ENCODE measurements around the gene REM1.
"Not testable (repeated sequence)": the region's sequence is repeated elsewhere in the genome, so short reads cannot be mapped to it uniquely, and the experiment has no call there.

REM1 gene, protein sequence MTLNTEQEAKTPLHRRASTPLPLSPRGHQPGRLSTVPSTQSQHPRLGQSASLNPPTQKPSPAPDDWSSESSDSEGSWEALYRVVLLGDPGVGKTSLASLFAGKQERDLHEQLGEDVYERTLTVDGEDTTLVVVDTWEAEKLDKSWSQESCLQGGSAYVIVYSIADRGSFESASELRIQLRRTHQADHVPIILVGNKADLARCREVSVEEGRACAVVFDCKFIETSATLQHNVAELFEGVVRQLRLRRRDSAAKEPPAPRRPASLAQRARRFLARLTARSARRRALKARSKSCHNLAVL

DNA sequence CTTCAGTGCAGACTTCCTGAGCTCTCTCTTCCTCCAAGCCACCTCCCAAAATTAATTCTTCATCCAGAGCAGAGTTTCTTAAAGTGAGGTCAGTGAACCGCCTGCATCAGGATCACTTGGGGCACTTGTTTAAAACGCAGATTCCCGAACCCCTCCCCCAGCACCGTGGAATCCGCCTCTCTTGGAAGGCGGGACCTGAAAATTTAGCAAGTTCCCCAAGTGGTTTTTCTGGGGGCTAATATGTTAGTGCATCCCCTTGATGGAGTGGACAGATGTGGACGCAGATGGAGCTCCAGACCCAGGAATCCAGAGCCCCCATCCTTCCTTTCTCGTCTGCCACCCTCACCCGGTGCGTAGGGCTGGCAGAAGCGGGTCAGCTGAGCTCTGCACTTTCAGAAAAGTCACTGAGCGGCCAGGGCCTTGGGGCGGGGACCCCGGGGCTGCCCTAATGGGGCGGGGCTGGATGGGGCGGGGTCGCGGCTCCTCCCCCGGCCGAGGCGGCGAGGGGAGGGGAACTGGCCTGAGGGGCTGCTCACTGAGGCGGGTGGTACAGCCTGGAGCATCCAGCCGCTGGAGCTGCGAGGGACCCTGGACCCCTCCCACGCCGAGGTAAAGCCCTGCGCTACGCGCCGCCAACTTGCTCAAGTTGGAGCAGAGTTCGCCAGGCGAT is at the start of gene REM1, which contains the start of gene DEFB124:
REM1 (plus strand) TSS at position 531 of the 670 bp plus-strand sequence. CDS start 1,158 bp downstream, outside the sequence.
DEFB124 (minus strand) TSS at position 370 of the 670 bp plus-strand sequence. CDS start 2,114 bp downstream, outside the sequence.
- DNase-seq (ENCODE audit: low spot score) = no peak

DNA sequence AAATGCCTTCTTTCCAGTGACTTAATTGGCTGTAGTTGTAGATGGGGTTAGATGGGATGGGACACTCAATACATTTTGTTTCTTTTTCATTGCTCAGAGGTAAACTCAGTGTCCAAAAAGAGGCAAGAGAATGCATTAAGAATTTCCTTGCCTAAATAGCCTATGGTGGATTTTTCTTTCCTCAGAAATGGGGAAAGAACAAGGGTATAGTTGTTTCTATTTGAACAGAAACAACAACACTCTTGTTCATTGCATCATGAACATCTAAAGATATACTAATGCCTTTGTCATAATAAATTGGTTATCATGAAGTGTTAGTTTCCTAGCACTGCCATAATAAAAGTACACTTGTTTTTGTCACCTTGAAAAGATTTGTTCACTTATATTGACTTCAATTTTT is 49.3 kb upstream of the REM1 start:
- DNase-seq (ENCODE audit: low spot score) = no peak

DNA sequence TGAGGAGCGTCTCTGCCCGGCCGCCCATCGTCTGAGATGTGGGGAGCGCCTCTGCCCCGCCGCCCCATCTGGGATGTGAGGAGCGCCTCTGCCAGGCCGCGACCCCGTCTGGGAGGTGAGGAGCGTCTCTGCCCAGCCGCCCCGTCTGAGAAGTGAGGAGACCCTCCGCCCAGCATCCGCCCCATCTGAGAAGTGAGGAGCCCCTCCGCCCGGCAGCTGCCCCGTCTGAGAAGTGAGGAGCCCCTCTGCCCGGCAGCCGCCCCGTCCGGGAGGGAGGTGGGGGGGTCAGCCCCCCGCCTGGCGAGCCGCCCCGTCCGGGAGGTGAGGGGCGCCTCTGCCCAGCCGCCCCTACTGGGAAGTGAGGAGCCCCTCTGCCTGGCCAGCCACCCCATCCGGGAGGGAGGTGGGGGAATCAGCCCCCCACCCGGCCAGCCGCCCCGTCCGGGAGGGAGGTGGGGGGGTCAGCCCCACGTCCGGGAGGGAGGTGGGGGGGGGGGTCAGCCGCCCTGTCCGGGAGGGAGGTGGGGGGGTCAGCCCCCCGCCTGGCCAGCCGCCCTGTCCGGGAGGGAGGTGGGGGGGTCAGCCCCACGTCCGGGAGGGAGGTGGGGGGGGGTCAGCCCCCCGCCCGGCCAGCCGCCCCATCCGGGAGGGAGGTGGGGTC is 48.1 kb upstream of the REM1 start:
- not testable (repeated sequence) for DNase-seq (ENCODE audit: low spot score)

DNA sequence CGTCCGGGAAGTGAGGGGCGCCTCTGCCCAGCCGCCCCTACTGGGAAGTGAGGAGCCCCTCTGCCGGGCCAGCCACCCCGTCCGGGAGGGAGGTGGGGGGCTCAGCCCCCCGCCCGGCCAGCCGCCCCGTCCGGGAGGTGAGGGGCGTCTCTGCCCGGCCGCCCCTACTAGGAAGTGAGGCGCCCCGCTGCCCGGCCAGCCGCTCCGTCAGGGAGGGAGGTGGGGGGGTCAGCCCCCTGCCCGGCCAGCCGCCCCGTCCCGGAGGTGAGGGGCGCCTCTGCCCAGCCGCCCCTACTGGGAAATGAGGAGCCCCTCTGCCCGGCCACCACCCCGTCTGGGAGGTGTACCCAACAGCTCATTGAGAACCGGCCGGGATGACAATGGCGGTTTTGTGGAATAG is 47.5 kb upstream of the REM1 start:
- not testable (repeated sequence) for DNase-seq (ENCODE audit: low spot score)

DNA sequence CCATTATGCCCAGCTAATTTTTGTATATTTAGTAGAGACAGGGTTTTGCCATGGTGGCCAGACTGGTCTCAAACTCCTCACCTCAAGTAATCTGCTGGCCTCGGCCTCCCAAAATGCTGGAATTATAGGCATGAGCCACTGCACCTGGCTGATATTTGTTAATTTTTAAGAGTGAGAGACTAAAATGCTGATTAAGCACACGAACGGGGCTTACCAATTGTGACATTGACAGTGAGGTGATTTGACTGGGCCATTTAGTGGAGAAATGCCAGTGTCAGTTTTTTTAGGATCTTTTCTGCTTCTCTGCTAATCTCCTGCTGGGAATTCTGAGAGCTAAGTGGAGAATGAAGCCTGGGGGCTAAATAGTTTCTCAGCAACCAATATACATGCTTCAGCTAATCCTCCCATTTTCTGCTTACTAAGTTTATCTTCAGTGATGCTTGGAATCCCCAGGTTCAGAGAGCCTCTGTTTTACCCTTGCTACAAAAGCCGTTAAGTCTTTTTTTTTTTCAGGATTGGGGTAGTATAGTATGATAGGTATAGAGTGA is 44.4 kb upstream of the REM1 start:
- DNase-seq (ENCODE audit: low spot score) = no peak

DNA sequence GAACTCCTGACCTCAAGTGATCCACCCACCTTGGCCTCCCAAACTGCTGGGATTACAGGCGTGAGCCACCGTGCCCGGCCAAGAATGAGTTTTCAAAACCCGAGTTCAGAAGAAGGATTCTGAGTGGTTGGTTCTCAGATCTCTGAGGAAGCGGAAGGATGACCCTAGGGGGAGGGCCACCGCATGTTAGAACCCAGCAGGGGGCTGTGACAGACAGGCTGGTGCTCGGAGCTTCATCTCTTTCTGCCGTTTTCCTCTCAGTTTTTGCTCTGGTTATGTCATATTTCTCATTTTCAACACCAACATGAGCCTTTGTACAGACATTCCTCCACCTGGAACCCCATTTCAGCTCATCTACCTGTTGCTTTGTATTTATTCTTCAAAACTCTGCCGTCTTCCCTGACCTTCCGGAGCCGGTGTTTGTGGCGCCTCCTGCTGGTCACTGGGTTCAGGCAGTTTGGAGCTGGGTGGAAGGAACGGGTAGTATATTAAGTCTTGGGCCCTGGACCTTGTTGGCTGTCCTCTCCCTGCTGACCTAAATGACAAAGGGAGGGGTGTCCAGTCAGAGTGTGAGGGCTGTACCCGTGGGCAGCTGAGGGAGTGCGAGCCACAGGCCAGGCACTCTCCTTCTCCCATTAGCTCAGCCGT is 35.0 kb upstream of the REM1 start, which contains the start of gene DEFB123:
DEFB123 (plus strand) TSS at position 621 of the 648 bp plus-strand sequence. CDS start 67 bp downstream, outside the sequence.
- no peak for DNase-seq (ENCODE audit: low spot score)

DNA sequence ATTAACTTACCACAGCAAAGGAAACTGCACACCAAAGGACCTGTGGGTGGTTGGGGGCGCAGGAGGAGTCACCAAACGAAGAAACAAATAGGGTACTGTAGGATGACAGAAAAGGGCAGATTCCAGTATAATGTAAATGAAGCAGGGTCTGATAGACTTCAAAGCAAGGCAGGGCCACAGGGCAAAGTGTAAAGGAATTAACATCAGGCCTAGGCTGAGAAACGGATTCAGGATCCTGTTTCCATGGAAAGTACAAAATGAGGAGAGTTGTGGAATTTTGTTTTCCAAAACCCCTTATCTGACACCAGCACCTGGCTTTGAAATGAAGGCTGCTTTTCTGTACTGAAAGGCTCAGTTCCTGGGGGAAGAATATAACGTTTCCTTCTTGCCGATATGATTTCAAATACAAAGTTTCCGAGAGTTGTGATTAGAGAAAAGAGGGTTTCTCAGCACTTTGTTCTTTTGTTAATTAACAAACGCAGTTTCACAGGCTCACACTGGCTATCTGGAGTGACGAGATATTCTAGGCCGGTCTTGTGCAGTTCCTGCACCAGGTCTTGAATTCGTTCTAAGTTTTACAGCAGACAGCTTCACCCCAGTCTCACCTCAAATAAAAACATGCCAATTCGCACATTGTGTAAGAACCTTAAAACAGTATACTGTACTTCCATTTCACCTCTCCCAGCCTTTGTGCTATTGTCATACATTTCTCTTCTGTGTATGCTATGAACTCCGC is 28.8 kb upstream of the REM1 start:
- no peak for DNase-seq (ENCODE audit: low spot score)

DNA sequence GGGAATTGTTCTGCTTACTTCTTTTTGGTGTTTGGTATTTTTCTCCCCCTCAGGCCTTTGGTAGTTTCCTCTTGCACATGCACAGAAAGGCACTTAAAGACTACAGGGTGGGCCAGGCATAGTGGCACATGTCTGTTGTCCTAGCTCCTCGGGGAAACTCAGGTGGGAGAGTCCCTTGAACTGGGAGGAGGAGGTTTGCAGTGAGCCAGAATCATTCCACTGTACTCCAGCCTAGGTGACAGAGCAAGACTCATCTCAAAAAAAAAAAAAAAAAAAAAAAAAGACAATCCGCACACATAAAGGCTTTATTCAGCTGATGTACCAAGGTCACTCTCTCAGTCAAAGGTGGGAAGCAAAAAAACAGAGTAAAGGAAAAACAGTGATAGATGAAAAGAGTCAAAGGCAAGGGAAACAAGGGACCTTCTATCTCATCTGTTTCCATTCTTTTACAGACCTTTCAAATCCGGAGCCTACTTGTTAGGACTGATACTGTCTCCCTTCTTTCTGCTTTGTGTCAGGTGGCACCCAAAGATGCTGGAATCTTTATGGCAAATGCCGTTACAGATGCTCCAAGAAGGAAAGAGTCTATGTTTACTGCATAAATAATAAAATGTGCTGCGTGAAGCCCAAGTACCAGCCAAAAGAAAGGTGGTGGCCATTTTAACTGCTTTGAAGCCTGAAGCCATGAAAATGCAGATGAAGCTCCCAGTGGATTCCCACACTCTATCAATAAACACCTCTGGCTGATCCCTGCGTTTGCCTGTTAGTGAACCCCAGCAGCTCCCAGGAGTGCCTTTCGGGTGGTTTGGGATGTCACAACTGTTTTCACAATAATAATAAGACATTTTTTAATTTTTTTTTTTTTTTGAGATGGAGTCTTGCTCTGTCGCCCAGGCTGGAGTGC is 25.3 kb upstream of the REM1 start:
- no peak for DNase-seq (ENCODE audit: low spot score)

DNA sequence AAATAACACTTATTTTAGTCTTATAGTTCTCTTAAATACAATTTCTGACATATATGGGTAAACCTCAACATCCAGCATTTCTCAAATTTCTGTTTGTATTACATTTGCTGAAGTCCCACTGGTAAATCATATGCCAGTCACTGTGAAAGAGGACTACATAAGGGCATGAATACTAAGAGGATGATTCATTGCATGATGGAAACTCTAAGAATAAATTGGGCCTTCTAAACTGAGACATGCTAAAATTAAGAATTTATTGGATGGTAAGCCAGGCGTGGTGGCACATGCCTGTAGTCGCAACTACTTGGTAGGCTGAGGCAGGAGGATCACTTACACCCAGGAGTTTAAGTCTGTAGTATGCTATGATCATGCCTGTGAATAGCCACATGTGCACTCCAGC is 22.5 kb upstream of the REM1 start:
- DNase-seq (ENCODE audit: low spot score) = no peak

DNA sequence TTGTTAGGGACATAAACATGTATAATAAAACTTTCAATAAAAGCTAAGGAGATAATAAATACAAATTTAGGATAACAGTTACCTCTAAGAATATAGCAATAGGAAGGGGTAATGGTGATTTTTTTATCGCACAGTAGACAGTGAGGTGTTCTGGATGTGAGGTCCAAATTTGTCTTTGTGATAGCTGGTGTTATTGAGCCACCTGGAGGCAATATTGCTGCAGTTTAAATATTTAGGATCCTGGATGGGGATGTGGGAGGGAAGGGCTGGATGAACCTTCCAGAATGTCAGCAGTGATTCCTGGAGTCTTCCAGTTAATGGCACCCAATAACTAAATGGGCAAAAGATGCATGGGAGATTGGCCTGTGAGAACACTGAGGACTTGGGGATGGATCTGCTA is 20.7 kb upstream of the REM1 start:
- DNase-seq (ENCODE audit: low spot score) = no peak

DNA sequence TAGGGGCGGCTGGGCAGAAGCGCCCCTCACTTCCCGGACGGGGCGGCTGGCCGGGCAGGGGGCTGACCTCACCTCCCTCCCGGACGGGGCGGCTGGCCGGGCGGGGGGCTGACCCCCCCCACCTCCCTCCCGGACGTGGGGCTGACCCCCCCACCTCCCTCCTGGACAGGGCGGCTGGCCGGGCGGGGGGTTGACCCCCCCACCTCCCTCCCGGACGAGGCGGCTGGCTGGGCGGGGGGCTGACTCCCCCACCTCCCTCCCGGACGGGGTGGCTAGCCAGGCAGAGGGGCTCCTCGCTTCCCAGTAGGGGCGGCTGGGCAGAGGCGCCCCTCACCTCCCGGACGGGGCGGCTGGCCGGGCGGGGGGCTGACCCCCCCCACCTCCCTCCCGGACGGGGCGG is 4.1 kb upstream of the REM1 start:
- not testable (repeated sequence) for DNase-seq (ENCODE audit: low spot score)

DNA sequence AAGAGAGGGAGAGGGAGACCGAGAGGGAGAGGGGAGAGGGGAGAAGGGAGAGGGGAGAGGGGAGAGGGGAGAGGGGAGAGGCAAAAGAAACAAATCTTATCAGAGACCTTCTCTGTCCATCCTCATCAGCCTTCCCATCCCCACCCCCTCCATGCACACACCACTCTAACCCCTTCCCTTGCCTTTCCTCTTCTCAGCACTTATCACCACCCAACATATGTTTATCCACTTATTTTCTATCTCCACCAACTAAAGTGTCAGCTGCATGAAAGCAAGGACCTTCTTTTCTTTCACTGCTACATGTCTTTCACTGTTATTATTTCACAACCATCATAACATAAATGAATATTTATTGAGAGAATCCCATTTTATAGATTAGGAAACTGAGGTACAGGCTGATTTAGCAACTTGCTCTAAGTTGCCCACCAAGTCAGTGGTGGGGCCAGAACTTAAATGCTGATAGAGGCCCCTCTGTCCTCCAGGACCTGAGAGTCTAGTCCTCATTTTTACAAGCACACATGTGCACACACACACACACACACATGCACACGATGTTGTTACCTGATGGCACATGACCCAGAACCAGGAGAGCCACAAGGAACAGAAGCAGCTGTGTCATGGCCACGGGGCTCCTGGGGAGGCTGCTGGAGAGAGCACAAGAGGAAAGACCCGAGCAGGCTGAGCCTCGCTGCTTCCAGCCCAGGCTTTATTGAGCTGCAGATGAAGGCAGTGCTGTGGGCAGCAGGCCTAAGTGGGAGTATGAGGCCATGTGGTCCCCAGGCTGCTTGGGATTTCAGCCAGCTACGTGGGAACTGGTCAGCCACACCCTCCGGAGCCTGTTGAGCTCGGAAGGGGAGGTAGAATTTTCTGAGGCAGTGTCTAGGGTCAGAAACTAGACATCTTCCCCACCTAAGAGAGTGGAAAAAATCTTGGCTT is 2.4 kb upstream of the REM1 start:
- DNase-seq (ENCODE audit: low spot score) = no peak

DNA sequence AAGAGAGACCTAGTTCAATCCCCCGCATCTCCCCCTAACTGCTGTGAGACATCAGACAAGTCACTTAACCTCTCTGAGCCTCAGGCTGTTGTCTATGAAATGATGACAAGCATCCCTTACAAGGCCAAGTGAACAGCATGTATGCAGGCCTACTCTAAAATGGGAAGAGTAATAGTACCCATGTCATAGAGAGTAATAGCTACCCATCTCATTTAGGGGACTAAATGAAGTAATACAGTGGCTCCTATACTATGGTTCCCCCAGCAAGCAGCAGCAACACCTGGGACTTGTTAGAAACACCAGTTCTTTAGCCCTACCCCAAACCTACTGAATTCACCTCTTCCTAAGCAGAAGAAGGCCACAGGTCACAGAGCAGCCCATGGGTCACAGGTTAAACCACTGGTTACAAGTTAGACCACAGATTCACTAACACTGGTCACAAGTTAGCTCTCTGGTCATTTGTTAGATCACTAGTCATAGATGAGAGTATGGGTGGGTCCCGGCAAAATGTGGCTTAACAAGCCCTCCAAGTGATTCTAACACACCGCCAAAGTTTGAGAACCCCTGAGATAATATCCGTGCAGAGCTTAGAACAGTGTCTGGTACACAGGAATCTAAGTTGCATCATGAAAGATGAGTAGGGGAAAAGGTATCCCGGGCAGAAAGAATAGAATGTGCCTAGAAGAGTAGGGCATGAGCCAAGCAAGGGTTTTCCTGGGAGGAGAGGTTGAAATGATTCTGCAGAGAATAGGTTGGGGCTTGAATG is 1.6 kb upstream of the REM1 start:
- DNase-seq (ENCODE audit: low spot score) = no peak

DNA sequence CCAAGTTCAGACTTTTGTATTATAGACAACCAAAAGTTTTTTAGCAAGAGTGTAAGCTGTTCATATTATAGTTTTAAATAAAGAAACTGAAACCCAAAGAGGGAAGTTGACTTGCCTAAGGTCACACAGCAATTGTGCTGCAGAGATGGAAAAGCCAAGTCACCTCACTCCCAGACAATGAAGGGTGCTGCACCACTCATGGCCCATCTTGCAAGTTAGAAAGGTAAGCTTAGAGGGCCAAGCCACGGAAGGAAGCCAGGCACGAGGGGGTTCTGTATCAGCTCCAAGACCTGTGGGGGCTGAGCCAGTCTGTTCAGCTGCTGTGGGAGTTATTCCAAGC is 1.0 kb upstream of the REM1 start:
- no peak for DNase-seq (ENCODE audit: low spot score)

DNA sequence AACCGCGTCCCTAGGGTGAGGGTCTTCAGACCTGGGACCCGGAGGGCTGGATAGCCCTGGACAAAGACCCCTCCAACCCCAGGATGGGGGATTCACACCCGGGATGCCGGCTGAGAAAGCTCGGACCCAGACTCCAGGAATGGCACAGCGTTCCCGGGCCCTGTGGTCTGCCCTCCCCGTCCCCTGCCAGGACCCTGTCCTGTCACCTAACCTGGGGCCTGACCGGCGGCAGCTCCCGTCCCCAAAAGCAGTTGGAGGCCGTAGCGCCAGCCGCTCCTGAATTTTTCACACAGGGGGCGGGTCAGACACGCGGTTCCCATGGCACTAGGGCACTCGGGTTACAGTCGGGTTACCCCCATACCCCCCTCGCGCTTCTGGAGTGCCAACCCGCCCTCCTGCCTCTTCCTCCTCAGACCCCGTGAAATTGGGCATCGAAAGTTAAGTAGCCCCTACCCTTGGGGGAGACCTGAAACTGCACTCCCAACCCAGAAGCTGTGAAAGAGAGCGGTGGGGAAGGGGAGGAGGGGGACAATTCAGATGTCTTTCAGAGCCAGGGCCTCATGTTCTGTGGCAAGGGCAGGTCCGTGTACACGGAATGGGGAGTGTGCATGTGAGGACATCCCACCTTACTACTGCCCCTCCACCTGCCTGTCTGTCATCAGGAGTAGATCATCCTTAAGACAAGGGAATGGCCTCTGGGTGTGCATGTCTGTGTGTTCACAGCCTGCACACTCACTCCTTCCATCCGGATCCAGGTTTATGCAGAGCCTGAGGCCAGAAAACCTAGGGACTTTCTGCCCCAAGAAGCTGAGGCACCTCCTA is 595 bp downstream of the REM1 start:
- no peak for DNase-seq (ENCODE audit: low spot score)

DNA sequence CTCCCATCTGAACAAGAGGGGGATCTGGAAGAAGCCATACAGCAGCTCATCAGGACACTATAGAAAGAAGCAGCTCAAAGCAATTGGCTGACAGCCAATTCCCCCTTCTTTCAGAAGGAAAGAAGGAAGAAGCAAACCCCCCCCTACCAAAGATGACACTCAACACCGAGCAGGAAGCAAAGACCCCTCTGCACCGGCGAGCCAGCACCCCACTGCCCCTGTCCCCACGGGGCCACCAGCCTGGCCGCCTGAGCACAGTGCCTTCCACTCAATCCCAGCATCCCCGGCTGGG is 1.2 kb downstream of the REM1 start:
- DNase-seq (ENCODE audit: low spot score) = no peak

DNA sequence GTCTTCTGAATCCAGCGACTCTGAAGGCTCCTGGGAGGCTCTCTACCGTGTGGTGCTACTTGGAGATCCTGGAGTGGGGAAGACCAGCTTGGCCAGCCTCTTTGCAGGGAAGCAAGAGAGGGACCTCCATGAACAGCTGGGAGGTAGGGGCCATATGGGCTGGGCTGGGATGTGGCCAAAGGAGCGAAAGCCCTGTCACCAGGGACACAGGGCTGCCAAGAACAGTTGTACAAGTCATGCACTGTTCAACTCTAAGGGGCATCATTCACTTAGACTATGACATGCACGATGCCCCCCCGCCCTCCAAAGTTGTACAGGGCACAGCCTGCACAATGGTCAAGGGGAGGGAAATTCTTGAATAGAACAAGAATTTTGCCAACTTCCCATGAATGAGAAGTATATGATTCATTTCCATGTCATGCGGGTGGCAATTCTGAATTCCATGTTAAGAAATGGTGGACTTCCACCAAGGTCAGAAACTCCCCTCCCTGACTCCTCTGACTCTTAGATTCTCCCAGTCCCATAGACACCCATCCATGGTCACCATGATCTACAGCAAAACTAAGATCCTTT is 1.6 kb downstream of the REM1 start:
- no peak for DNase-seq (ENCODE audit: low spot score)

DNA sequence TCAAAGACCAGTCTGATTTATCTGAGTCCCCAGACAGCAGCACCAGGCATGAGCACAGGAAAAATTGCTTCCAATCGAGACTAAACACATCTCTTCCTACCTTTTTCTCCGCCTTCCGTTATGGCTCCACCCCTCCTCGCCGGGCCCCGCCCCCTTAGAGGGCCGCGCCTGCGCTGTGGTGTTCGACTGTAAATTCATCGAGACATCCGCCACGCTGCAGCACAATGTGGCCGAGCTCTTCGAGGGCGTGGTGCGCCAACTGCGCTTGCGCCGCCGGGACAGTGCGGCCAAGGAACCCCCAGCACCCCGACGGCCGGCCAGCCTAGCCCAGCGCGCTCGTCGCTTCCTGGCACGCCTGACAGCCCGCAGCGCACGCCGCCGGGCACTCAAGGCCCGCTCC is 8.9 kb downstream of the REM1 start:
- DNase-seq (ENCODE audit: low spot score) = no peak
